ENCODE measurements around the gene GDF9. TPM values are rescaled to one million over a fixed set of nuclear protein-coding genes. Genes with fewer than 3 reads are reported as not detected.

Gene GDF9
- total RNA-seq, 1 donor from 2014 or later, result 0.26 TPM

Other genes with a start within 250 kb of the GDF9 start
- gene IL13, start 208.3 kb downstream of the GDF9 start, total RNA-seq, result not detected in 2 replicates
- gene IL4, start 192.5 kb downstream of the GDF9 start, total RNA-seq, result not detected in 2 replicates
- gene KIF3A, start 128.9 kb downstream of the GDF9 start, total RNA-seq, result 6.8 and 9.9 TPM in 2 replicates
- 0.26 TPM in 1 of 2 replicates, not detected in the other for gene CCNI2, start 119.0 kb downstream of the GDF9 start, total RNA-seq
- gene SEPTIN8, start 89.2 kb downstream of the GDF9 start, total RNA-seq, result 22.6 and 27.4 TPM in 2 replicates
- not detected in 2 replicates for gene SOWAHA, start 53.2 kb downstream of the GDF9 start, total RNA-seq
- 0.79 and 1.4 TPM in 2 replicates for gene SHROOM1, start 35.8 kb downstream of the GDF9 start, total RNA-seq
- gene UQCRQ, start 173 bp upstream of the GDF9 start, total RNA-seq, result 78.2 and 127 TPM in 2 replicates
- gene LEAP2, start 7.2 kb upstream of the GDF9 start, total RNA-seq, result 0.13 and 0.53 TPM in 2 replicates
- 25.8 and 39.0 TPM in 2 replicates for gene AFF4, start 97.2 kb upstream of the GDF9 start, total RNA-seq
- gene ZCCHC10, start 160.1 kb upstream of the GDF9 start, total RNA-seq, result 8.2 and 17.2 TPM in 2 replicates
- gene HSPA4, start 185.5 kb upstream of the GDF9 start, total RNA-seq, result 122 and 142 TPM in 2 replicates